Dendritic cell treated with granulocyte-macrophage colony-stimulating factor and Interleukin-4, amounts not matched to agents 40 ng/mL and 50 ng/mL, for 4 days (primary cell): Measurements from ENCODE around the gene FSTL4.

Experiments
- H3K27ac Mint-ChIP-seq: one replicate; pipeline ENCODE4 v1.8.0; 2022; ENCODE audit warnings: mild to moderate bottlenecking, mixed read lengths
- H3K27me3 Mint-ChIP-seq: one replicate; pipeline ENCODE4 v1.8.0; 2022; ENCODE audit warnings: mild to moderate bottlenecking, mixed read lengths
- H3K36me3 Mint-ChIP-seq: one replicate; pipeline ENCODE4 v1.8.0; 2022; ENCODE audit warnings: low read depth, mixed read lengths
- H3K4me1 Mint-ChIP-seq: one replicate; pipeline ENCODE4 v1.8.0; 2022; ENCODE audit warnings: low read depth, mixed read lengths
- H3K4me3 Mint-ChIP-seq: one replicate; pipeline ENCODE4 v1.8.0; 2022; ENCODE audit warnings: mild to moderate bottlenecking, moderate library complexity, mixed read lengths
- H3K9me3 Mint-ChIP-seq: one replicate; pipeline ENCODE4 v1.8.0; 2022; ENCODE audit warnings: mixed read lengths
- intact Hi-C: fragments of 100-400 bp; cut with micrococcal nuclease; formaldehyde crosslinking; loops from one replicate; pipeline ENCODE4 v1.15.0; 2022

The FSTL4 gene

GRCh38 chr5:133154274-133155075, 457.9 kb downstream of the FSTL4 start:
- H3K27ac Mint-ChIP-seq, result no peak overlapping the region
- H3K36me3 Mint-ChIP-seq, result no peaks in the 10 kb centered on the region
- H3K4me3 Mint-ChIP-seq, result no peak overlapping the region
- H3K9me3 Mint-ChIP-seq, result no peaks in the 10 kb centered on the region
- no peaks in the 10 kb centered on the region for H3K4me1 Mint-ChIP-seq
- intact Hi-C loops, result no loop called here
- no peaks in the 10 kb centered on the region for H3K27me3 Mint-ChIP-seq

GRCh38 chr5:133150909-133151544, 461.3 kb downstream of the FSTL4 start:
- Mint-ChIP-seq H3K27ac (no peak overlapping the region), H3K9me3 (no peaks in the 10 kb centered on the region), H3K36me3 (no peaks in the 10 kb centered on the region), H3K27me3 (peaks cover 3% of the 10 kb centered on the region), H3K4me1 (peaks cover 8% of the 10 kb centered on the region), H3K4me3 (no peak overlapping the region)
- intact Hi-C loops, result no loop called here

DNA sequence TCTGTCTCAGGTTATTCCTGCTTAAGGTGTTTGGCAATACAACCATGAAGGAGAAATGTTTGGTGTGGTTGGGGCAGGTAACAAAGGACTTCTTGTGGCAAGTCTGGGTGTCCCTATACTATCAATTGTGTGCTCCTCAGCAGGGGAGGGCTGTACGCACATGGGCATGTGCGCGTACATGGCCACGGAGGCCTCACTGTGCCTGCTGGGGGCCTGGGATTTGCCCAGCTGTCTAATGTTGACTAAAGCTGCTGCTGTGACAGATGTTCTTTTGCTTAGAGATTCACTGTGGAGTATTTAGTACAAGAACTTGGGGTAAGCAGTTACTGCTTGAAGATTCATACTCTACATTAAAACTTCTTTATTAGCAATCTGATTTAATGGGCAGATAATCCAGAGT, 463.0 kb downstream of the FSTL4 start:
- intact Hi-C loops, result no loop called here
- Mint-ChIP-seq H3K27me3 (peaks cover 3% of the 10 kb centered on the region), H3K27ac (no peak overlapping the region), H3K4me3 (no peak overlapping the region), H3K4me1 (peaks cover 16% of the 10 kb centered on the region), H3K36me3 (no peaks in the 10 kb centered on the region), H3K9me3 (peaks cover 5% of the 10 kb centered on the region)

DNA sequence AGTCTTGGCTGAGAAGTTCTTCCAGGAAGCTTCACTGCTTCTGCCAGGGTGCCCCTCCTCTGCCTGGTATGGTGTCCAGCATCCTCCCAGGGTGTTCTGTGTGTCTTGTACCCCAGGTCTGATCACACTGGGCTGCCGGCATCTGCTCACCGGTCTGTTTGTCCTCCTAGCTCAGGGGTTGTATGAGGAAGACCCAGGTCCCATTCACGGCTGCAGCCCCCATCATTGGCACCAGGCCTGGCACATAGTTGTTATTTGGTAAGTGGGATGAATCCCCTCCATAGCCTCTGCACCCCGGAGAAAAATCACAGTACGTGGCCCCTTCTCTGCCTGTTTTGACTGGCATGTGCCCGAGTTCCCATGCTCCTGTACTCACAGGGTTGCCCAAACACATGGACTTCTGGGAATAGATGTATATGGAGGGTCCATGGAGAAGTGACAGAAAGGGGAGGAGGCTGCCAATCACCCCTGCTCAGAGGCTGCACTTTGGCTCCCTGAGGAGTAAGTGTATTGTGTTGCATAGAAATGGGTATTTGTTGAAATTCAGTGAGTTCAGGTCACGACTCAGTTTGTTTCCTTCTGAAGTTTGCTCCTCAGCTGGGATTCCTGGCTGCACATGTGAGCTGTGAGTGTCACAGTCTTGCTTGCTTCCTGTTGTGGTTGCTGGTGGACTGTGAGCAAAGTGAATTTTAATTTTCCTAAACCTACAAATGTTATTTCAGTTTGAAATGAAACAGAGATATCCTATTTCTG, 464.4 kb downstream of the FSTL4 start:
- no peak overlapping the region for H3K4me3 Mint-ChIP-seq

GRCh38 chr5:133147411-133147810, 464.9 kb downstream of the FSTL4 start:
- peaks cover 3% of the 10 kb centered on the region for H3K27me3 Mint-ChIP-seq
- H3K36me3 Mint-ChIP-seq, result no peaks in the 10 kb centered on the region
- no peak overlapping the region for H3K27ac Mint-ChIP-seq
- H3K4me1 Mint-ChIP-seq, result peaks cover 16% of the 10 kb centered on the region
- no peak overlapping the region for H3K4me3 Mint-ChIP-seq
- peaks cover 17% of the 10 kb centered on the region for H3K9me3 Mint-ChIP-seq
- intact Hi-C loops, result no loop called here

More for the DNA sequence above, 464.4 kb downstream of the FSTL4 start:
- Mint-ChIP-seq H3K4me1 (peaks cover 16% of the 10 kb centered on the region), H3K27ac (no peak overlapping the region), H3K36me3 (no peaks in the 10 kb centered on the region), H3K27me3 (peaks cover 3% of the 10 kb centered on the region), H3K9me3 (peaks cover 17% of the 10 kb centered on the region)
- intact Hi-C loops, result no loop called here
